GOT3 (cell line): ENCODE results near the gene INHA.

Experiments
- DNase-seq: peaks from one replicate; lab custom pipeline; 2025; ENCODE audit warnings: mixed read lengths; lab: John Stamatoyannopoulos, UW

INHA gene

DNA sequence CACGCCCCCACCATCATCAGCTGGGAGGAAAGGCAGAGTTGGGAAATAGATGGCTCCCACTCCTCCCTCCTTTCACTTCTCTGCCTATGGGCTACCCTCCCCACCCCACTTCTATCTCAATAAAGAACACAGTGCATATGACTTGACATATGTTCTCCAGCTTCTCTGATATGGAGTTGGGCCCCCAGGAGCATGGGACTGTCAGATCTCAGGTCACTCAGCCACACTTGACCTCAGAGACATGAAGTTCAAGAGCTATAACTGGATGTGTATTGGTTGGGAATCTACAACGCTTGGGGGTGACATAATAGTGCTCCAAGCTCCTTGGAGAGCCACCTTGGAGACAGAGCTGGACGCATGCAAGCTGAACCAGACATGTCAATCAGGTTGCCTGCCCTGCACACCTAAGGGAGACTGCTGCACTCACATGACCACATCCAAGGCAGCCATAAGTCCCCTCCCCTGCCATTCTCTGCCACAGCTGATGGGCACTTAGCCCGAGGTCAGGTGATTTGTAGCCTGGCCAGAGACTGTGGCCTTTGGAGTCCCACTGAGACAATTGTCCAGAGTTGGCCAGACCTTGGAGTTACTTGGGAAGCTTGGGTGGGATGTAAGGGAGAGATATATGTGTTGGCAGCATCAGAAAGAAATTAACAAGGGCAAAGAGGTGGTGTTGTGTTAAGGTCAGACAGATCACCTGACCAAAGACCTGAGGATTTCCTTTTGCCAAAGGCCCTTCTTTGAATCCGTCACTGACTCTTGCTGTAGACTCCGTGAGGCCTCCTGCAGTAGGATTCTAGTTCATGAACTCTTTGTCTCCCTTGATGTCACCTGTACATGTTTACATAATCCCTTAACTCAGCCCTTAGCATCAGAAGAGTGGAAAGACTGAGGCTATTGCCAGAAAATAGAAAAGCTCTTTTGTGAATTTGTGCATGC is 3.7 kb downstream of the INHA start:
- no peak for DNase-seq

DNA sequence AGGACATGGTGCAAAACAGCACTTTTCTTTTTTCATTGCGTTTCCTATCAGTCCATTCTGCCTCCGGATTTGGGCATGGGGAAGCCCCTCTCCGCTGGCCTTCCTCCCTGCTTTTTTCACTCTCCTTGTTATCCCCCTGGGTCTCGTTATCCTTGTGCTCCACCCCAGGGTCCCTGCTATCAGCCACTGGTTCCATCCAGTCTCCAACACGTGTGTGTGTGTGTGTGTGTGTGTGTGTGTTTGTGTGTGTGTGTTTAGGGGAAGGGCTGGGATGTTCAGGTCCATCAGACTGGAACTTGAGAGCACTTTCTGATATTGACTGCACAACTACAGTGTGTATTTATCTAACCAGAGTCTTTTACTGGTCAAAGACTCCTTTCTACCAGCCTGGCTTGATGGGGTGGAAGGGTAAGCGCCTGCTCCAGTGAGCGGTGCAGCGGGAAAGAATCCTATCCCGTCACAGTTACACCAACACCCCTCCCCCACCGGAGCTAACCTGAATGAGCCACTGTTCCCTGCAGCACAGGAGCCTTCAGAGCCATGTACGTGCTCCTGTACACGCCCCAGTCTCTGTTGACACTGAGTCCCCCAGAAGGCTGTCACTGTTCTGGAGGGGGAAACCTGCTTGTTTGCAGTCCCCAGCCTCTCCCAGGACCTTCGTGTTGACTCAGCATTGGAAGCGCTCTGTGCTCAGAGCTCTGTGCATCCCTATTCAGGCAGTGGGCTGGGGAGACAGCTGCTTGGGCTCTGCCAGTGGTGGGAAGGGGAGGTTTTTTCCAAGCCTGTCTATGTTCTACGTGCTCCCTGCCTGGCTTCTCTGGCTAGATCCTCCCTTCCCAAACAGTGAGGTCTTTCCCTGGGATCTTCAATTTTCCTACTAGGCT is 4.6 kb downstream of the INHA start:
- no peak for DNase-seq

DNA sequence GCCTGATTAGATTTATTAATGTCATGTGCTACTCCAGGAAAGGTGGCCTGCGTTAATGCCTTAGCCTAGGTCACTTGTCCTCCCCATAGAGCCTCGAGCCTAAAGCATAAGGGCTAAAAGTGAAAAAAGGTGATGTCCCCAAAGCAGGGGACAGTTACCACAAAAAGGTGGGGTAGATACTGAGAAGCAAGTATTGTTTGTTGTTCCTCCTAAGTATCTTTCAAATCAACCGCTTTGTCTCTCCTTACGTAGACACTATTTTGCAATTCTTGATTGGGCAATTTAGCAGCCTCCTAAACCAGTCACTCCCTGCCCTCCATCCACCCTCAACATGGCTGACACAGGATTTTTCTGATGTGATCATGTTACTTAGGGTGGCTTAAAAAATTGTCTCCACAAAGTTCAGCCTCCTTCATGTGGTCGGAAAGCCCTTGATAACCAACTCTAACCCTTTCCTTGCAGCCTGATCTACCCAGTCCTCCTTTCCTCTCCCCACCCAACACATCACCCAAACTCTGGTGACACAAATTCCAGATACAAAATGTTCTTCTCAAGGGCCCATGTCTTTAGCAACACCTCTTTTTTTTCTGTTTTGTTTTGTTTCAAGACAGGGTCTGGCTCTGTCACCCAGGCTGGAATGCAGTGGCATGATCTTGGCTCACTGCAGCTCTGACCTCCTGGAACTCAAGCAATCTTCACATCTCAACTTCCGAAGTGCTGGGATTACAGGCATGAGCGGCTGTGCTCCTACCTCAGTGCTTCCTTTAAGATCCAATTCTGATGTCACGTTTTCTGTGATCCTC is 6.9 kb downstream of the INHA start:
- DNase-seq = no peak

DNA sequence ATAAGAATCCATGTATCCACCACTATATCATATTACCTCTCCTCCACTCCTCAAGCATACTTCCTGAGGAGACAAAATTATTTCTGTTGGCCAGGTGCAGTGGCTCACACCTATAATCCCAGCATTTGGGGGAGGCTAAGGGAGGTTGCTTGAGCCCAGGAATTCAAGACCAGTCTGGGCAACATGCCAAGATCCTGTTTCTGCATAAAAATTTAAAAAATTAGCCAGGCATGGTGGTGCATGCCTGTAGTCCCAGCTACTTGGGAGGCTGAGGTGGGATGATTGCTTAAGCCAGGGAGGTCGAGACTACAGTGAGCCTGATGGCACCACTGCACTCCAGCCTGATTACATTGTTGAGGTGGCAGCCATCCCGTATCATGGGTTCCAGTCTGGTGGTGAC is 9.2 kb downstream of the INHA start:
- no peak for DNase-seq

- no peak for DNase-seq
Observed at GRCh38 chr2:219591091-219591490, 19.0 kb downstream of the INHA start.

- no peak for DNase-seq
Observed at GRCh38 chr2:219592736-219593135, 20.6 kb downstream of the INHA start.

- no peak for DNase-seq
Observed at GRCh38 chr2:219593154-219593553, 21.0 kb downstream of the INHA start.

DNA sequence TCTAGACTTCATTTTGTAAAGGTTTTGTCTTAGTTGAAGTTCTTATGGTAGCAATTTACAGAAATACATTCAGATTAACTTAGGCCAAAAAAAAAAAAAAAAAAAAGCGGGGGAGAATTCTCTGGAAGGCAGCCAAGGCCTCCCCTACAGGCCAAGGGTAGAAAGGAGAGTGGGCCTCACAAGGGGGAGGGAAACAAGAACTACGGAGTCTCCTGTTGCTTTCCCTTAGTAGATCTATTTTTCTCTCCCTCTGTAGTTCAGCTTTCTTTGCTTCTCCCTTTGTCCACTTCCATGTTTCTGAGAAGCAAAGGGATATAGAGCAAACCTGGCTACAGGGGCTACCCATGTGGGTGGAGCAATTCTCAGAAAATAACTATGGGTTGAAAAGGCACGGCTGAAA is 23.1 kb downstream of the INHA start:
- no peak for DNase-seq

DNA sequence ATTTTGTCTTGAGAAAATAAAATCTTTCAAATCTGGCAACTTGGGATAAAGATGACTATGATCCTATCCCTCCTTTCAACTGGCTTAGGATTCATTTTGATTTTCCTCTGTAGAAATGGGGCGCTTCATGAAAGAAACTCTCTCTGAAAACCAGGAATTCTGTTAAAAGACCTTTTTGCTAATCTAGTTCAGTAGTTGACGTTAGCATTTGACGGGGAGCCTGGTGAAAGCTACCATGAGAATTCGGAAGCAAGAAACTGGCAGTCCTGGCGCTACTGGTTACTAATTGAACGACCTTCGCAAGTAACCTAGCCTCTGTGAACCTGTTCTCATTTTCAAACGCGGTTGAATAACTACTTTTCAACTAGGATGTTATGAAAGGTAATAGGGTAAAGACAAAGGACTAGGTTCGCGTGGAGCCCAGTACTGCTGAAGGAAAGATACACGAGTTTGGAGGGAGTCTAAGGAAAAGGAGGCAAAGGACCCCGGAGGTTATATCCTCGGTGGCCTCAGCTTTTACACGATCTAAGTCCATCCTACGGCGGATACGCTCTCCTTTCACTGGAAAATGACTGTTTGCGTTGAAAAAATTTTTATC is 24.9 kb downstream of the INHA start:
- DNase-seq = no peak

DNA sequence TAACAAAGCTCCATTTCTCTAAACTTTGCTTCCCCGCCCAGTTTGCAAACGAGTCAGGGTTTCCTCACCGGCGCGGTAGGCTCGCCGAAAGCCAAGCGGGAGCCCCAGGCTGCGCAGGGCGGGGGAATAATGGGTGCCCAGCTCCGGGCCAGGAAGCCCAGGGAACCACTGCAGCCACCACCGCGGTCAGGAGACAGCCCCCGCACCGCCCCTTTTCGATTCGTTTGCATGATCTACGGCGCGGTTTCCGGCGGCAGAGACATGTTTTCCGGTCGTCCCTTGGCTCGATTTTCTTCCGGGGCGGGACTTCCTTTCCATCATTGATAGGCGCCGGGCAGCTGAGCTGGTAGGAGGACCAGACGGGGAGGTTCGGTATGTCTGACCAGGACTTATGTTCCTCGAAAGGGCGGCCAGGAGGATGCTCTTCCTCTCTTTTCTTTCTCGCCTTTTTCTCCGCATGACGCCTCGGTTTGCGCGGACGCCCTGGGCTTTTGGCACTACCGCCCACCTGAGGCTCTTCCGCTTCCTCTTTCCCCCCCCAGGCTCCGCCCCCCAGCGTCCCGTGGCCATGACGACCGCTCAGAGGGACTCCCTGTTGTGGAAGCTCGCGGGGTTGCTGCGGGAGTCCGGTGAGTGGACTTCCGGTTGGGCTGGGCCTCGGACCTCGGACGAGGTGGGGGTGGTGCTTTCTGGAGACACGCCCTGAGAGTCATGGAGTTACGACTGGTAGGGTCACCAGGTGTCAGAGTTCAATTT is 25.6 kb downstream of the INHA start, which contains the start of gene STK11IP:
STK11IP (plus strand) TSS at position 306 of the 756 bp plus-strand sequence; CDS start at position 569, 263 bp downstream.
- DNase-seq = peak; percentile 88

GRCh38 chr2:219598308-219599078 is 26.4 kb downstream of the INHA start:
- no peak for DNase-seq

- DNase-seq = no peak
Observed at GRCh38 chr2:219603771-219604170, 31.7 kb downstream of the INHA start.

DNA sequence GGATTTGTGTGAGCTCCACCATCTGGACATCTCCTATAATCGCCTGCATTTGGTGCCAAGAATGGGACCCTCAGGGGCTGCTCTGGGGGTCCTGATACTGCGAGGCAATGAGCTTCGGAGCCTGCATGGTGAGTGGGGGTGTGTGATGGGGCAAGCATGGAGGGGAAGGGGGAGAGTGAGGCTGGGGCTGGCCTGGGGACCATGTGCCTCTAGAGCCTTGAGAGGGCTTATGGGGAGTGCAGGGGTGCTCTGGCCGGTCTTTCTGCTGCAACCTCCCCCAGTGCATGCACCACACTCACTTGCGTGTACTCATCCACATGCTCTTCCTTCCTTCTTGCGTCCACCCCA is 33.5 kb downstream of the INHA start:
- DNase-seq = no peak

DNA sequence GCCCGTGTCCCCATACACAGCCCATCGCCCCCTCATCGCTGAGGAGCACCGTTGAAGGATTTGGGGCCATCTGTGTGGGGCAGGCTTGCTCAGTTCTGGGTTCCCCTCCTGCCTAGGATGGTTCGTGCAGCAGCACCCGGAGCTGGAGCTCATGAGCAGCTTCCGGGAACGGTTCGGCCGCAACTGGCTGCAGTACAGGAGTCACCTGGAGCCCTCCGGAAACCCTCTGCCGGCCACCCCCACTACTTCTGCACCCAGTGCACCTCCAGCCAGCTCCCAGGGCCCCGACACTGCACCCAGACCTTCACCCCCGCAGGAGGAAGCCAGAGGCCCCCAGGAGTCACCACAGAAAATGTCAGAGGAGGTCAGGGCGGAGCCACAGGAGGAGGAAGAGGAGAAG is 35.8 kb downstream of the INHA start:
- no peak for DNase-seq

DNA sequence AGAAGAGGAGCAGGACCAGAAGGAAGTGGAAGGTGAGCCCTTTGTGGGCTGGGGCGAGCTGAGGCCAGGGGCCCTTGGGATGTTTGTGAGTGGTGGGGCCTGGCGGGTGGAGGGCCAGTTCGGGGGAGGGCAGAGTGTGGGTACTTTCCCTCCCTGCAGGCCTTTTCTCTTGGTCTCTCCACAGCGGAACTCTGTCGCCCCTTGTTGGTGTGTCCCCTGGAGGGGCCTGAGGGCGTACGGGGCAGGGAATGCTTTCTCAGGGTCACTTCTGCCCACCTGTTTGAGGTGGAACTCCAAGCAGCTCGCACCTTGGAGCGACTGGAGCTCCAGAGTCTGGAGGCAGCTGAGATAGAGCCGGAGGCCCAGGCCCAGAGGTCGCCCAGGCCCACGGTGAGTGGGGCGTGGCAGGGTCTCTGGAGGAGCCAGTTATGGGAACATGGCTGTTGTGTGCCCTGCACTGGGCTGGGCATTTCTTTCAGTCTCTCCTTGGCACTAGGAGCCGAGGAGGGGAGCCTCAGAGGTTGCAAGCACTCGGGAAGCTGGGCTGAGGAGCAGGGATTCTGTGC is 36.4 kb downstream of the INHA start:
- DNase-seq = no peak

DNA sequence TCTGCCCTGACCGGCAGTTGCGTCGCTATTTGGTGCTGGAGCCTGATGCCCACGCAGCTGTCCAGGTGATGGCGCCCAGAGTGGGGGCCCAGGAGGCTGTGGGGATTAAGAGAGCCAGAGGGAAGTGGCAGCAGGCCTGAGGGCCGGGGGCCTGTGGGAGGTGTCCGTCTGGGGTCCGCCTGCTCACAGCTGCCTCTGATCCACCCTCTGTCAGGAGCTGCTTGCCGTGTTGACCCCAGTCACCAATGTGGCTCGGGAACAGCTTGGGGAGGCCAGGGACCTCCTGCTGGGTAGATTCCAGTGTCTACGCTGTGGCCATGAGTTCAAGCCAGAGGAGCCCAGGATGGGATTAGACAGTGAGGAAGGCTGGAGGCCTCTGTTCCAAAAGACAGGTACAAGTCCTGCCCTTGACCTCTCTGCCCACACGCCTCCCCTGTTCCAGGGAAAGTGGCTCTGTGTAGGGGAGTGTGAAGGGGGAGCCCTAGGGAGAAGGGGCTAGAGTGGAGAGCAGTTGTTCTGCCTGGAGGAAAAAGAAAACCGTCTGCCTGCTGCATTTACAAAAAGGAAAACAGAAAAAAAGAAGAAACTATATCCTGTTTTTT is 37.1 kb downstream of the INHA start:
- no peak for DNase-seq

DNA sequence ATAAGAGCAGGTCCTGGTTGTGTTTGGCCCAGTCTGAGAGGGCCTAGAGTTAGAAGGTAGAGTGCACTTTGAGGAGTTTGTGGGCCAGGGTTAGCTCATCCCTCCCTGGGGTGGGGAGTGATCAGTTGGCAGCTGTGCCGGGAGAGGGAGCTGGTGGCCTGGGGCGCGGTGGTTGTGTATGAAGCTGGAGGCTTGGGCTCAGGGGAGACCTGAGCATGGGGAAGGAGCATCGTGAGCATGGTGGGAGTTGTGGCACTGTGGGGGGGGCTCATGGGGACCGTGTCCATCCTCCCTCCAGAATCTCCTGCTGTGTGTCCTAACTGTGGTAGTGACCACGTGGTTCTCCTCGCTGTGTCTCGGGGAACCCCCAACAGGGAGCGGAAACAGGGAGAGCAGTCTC is 39.2 kb downstream of the INHA start:
- no peak for DNase-seq

DNA sequence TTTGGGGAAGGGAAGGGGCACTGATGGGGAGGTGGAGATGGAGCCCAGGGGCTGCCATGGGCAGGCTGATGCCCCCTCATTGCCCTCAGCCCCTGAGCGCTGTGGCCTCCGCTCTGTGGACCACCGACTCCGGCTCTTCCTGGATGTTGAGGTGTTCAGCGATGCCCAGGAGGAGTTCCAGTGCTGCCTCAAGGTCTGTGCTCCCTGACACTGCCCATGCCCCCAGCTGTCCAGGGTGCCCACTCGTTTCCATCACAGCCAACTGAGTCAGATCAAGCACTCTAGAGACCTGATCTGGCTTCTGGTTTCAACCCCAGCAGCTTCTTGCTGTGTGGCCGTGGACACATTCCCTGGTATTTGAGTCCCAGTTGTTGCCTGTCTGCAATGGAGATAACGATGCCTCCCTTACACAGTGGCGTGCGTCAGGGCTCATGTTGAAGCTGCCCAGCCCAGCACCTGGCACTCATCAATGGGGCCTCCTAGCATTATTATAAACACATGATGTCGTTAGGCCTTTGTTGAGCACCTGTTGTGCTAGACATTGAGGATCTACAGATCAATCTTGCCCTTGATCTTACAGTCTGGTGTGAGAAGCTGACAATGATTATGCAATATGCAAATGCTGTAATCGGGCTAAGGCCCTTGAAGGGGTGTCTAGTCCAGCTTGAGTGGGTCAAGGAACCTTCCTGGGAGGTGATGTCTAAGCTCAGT is 39.9 kb downstream of the INHA start:
- no peak for DNase-seq
